Activated CD4-positive, CD25-positive, alpha-beta regulatory T cell treated with anti-CD3 and anti-CD28 coated beads, Interleukin-2, amount 50 U/mL, for 72 hours (primary cell): Measurements from ENCODE around the gene JAZF1.
"Not testable (repeated sequence)": the region's sequence is repeated elsewhere in the genome, so short reads cannot be mapped to it uniquely, and the experiment has no call there.

Experiments used
- DNase-seq: peaks from one replicate; pipeline ENCODE4 v3.0.0; 2021

The JAZF1 gene

DNA sequence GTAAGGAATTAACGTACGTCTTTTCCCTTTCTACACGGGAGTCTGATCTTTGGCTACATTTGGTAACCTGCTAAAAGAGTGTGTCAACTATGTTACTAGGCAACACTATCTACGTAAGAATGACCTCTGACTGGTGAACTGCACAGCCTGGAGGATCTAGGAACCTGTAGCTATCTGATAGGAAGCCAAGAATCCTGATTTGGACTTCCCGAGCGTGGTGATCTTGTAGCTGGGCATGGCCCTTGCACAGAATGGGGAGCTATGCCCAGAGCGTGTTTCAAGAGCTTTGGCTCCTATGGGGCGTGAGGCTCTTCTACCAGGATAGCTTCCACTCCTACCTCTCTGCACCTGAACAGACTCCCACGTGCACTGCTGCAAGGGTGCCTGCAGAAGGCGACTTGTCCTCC is 283.2 kb downstream of the JAZF1 start:
- no peak for DNase-seq

DNA sequence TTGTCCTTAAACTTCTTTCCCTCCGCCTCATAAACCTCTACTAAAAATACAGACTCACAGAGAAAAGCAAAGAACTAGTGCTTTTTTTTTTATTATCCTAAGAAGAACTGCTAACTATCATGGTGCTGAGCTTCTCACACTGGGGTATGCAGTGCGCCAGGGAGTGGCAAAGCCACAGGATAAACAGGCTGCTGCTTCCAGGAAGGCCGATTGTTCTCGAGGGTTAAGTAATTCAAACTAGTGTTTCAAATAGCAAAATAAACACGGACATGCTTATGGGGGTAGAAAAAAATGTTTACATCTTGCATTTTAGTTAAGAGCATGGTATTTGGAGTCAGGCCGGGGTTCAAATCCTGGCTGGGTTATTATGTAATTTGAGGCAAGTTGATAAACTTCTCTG is 283.6 kb downstream of the JAZF1 start:
- DNase-seq, result no peak

DNA sequence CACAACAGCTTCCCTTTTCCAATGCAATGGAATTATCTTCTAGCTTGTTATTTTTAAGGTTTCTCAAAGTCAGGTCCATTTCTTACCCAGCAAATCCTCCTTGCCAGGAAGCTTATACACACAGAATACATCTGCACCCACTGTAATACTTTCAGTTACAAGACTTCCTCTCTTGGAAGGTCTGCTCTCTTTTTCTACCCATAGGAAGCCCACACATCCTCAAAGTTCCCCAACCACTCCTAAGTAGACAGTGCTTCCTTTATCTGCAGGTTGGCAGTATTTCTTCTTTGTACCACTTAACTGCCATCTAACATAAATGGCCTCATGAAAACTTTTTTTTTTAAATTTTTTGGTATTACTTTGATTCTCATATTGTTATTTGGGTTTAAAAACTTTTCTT is 285.0 kb downstream of the JAZF1 start:
- no peak for DNase-seq

DNA sequence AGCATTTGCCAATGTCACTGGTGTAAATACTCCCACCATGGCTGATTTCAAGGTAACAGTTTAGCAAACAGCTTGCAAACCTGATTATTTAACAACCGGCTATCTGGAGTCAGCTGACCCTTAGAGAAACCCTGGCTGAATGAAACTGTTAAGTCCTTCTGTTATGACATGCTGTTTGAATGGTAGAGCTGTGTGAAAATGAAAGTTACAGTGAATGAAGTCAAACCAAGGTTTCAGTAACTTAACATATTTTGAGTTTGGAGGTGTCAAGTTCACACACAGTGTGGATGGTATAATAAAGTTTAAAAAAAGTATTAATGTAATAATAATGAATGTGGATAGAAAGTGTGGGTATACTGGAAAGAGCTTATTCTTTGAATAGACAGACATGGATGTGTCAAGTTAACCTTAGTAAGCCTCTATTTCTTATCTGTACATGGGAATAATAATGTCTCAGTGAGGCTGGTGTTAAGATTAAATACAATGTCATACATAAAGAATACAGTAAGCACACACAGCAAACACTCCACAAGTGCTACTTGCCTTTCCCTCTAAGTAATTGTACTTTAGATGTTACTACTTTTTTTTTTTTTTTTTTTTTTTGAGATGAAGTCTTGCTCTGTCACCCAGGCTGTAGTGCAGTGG is 290.3 kb downstream of the JAZF1 start:
- no peak for DNase-seq

DNA sequence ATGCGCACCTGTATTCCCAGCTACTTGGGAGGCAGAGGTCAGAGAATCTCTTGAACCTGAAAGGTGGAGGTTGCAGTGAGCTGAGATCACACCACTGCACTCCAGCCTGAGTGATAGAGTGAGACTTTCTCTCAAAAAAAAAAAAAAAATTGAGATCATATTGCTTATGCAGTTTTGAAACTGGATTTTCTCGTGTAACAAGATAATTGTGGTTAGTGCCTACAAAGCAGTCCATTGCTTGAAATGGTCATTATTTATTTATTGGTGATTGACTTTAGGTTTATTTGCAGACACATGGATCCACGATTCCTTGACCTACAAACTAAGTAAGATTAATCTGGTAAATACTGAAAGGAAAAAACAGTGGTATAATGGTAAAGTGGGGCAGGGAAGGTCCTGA is 290.8 kb downstream of the JAZF1 start:
- no peak for DNase-seq

DNA sequence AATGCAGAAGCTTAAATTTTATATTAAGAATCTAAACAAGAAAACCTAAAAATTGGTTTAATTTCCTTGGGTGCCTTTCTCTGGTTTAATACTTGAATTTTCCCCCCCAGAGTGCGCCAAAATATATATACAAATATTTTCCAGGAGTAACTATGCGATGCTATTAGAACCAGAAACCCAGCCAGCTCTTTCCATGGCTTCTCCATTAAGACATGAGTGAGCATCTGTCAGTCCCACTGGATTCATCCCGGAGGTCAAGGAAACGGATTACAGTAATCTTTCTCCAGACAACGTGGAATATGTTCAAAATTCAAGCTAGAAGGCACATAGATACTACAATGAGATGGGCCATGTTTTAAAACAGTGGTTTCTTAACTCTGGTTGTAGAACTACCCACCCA is 291.9 kb downstream of the JAZF1 start:
- no peak for DNase-seq

DNA sequence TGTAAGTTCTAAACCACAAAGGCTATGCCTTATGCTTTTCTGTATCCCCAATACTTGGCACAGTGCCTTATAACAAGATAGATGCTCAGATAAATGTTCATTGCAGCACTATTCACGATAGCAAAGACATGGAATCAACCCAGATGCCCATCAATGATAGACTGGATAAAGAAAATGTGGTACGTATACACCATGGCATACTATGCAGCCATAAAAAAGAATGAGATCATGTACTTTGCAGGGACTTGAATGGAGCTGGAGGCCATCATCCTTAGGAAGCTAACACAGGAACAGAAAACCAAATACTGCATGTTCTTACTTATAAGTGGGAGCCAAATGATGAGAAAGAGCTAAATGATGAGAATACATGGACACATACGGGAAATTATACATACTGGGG is 293.9 kb downstream of the JAZF1 start:
- DNase-seq, result not testable (repeated sequence)

DNA sequence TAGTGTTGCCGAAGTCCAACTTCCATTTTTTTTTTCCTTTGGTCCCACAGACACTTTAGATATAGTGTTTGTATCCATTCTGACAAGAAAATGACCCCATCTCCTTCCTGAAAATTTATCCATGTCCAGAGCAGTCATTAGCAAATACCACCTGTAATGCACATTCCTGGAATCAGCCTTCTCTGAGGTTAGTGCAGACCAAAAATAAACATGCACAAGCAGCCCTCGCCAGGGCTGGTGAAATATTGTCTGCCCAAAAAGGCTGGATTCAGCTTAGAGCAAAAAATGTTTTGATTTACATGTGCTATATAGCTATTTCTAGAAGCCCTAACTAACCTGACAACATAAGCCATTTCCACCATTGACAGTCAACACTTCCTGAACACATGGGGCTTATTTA is 294.9 kb downstream of the JAZF1 start:
- DNase-seq, result no peak

DNA sequence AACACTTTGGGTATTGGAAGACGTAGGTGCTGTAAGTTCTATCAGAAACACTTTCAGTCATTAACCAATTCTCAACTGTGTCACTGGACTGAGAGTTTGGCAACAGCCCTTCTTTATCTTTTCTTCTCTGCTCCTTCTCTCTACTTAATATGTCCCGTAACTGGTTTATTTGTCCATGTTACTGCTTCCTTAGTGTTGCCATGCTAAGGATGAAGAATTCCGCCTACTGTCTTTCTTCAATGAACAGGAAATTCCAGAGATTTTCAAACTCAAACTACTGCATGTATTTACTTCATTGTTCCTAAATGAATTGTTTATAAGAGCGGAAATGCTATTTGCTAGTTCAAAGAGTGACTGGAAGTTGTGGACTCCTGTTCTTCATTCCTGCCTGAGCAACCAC is 296.9 kb downstream of the JAZF1 start:
- no peak for DNase-seq

DNA sequence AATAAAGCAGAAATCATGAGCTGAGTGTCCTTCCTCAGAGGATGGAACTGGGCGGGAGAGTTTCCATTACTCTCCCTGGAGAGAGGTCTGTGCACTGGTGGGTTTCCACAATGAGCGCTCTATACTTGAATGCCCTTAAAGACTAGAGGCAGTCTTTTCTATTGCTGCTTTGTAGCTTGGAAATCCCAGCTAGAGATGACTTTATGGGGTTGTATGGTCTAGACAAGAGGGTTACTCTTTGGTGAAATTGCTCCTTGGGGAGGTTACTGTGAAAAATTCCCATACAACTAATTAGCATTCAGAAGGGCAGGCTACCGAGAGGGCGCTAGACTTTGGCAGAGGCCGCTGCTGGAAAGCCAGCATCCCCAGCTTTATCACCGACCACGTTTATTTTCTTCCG is 303.8 kb downstream of the JAZF1 start:
- DNase-seq, result no peak

DNA sequence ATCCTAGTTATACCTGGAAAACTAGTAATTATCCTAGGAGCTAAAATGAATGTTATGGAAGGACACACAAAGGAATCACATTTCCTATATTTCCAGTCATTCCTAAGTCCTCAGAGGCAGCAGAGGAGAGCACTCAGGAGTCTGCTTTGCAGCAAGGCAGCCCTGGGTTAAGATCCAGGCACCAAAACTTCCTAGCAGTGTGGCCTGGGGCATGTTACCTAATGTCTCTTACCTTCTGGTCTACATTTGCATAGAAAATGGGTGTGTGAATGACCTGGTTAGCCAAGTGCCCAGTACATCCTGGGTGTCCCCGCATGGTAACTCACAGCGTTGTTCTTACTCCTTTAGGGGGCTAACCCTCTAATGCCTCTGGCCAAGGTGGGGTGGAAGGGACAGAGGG is 304.8 kb downstream of the JAZF1 start:
- DNase-seq, result no peak

DNA sequence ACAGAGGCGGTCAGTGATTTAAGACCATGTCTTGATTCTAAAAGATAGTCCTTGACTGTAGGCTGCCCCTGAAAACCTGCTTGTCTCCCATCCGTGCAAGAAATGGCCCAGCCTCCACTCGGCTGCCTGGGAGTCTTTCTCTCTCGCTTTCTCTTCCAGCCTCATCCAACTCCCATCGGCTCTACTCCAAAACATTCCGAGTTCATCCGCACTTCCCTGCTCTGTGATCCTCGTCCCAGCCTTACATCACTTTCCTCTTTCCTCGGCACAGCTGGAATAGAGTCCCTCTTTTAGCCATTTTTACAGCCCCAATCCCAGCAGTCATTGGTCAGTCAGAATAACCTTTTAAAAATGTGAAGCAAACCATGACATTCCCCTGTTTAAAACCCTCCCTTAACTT is 305.5 kb downstream of the JAZF1 start:
- DNase-seq, result no peak

DNA sequence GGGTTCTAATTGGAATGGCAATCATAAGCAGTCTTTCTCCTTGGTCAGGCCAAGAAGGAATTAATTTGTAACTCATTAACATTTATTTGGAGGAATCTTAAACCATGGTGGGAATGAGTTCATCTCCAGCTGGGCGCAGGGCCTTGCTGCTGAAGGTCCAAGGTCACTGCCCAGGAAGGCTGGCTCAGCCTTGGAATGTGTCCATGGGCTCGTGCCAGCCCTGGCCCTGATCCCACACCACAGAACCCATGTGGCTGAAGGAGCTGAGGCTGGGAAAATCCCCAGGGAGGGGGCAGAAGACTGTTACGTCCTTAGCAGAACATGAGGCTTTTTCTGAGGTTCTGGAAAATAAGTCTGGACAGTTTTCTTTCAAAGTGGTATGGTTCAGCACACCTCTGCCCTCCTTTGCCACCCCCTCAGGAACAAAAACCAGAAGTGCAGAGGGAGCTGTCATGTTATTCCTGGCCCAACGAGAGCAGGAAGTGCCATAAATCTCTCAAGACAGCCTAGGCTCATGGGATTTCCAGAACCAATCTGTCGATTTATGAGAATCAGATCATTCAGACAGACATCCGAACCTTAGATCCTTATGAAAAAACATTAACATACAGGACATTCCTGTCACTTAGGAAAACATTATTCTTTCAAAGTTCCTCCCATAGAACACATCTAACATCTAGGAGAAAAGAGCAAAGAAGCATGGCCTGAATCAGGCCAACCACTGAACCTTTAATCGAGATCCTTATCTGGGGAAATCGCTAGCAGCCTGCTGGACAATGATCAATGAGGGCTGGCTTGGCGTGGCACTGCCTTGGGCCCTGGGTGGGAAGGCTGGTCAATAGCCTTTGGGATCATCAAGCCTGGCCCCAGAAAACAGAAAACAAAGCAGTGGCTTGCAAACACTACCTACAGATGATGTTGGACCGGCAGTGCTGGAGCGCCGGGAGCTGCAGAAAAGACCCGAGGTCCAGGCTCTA is 306.3 kb downstream of the JAZF1 start:
- no peak for DNase-seq

DNA sequence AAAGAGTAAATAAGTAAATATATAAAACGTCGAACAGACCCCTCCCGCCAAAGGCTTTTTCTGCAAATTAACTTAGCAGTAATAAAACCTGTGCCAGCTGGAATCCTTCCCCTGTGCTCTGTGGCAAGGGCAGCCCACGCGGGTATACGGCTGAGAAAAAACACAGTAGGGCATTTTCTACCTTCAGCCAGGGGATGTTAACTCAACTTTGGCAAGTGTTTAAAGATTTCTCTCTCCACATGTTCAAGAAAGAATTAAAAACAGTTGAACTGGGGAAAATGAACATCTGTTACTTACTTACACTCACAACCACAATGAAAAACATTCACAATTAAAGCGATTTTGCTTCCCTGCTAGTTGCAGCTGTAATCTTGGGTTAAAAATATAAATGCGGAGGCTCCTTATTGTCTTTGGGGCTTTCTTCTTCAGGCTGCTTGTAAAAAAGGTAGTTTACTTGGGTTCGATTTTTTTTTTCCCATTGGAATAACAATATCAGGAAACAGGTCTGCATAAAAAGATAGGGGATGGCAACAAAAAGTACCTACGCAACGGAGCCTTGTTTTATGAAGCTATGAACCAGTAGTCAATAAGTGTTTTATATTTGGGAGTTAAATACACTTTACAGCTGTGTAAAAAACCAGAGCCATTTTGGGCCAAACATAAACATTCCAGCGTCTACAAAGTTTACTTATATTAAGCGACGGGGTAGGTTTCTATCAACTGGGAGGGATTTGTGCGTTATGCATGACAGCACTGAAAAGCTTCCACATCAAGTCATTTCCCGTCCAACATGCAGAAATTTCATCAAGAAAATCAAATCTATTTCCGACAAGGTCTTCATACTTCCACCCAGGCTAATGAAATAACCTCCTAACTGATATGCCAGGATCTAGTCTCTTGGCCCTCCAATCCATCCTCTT is 308.0 kb downstream of the JAZF1 start:
- DNase-seq, result no peak

DNA sequence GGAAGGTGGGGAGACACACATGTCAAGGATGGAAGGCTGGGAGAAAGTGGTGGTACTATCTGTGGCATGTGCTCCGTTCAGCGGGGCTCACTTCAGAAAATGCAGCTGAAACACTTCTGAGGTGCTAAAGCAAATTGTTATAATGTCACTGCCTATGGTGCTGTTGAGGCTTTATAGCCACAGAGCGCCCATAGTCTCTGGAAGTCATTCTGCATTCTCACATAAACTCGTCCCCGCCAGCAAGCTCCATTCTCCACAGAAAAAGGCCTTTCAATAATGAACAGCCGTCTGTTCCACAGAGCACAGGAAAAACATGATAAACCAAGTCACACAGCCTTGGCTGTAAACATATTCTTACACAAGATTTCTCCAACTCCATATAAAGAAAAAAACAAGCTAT is 308.7 kb downstream of the JAZF1 start:
- no peak for DNase-seq

DNA sequence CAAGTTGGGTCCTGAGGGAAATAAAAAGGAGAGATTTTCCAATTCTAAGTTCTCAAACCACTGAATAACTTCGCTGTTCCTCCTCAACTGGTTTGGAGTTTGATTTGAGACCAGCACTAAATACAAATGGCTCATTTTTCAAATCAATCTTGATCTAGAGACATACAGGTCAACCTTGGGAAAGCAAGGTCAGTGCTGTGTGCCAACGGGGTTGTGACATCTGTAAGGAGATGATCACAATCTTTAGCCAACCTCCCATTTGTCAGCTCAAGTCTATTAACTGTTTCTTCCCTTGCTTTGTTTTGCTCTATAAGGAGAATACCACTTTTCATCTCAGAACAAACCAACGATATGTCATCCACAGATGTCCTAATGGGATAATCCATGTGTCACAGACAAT is 309.5 kb downstream of the JAZF1 start:
- no peak for DNase-seq

DNA sequence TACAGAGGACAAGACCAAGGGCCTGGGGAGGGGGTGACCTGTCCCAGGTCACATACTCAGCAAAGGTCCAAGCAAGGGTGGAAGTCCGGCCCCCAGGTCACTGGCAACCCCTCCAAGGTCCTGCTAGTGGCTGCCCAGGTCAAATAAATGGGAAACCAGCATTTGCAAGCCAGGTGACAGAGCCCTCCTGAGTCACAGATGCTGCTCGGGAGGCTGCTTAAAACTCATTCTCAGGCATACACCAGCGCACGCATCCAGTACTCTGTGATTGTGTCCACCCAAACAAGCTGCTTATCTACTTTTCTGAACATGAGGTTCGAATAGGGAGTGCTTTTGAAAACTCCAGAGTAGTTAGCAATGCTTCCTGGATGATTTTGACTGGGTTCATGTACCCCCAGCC is 310.0 kb downstream of the JAZF1 start:
- DNase-seq, result no peak

DNA sequence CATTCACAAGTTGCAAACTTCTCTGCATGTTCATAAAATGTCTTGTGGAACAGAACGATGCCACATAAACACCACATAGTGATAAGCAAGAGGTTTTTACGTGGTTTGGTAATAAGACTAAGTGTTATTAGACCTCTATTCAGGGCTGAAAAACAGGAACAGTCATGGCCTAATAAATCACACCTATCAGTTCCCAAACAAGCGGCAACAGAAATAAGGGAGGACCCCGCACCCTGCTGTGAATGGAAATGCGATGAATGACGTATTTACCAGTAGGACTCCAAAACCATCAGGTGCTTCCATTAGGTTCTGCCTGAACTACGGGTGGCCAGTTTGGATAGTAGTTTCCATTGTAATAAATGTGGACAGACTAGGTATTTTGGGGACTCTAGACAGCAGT is 311.5 kb downstream of the JAZF1 start:
- DNase-seq, result no peak

DNA sequence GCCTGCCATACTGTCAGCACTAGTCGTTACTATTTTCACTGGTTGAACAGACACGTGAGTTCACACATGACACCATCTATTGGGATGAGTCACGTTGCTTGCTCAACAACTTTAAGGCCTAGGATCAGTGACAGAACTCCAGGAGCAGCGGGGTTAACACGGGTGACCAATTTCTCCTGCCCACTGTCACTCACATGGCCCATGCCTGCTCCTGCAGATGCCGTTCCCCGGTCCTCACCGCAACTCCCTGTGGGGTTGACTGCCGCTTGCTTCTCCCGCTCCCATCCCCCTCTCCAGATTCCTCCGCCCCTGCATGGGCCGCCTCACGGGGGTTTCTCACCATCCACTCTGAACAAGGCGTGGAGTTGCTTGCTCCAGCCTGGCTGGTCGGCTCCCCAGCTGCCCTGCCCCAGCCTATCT is 312.5 kb downstream of the JAZF1 start:
- no peak for DNase-seq

DNA sequence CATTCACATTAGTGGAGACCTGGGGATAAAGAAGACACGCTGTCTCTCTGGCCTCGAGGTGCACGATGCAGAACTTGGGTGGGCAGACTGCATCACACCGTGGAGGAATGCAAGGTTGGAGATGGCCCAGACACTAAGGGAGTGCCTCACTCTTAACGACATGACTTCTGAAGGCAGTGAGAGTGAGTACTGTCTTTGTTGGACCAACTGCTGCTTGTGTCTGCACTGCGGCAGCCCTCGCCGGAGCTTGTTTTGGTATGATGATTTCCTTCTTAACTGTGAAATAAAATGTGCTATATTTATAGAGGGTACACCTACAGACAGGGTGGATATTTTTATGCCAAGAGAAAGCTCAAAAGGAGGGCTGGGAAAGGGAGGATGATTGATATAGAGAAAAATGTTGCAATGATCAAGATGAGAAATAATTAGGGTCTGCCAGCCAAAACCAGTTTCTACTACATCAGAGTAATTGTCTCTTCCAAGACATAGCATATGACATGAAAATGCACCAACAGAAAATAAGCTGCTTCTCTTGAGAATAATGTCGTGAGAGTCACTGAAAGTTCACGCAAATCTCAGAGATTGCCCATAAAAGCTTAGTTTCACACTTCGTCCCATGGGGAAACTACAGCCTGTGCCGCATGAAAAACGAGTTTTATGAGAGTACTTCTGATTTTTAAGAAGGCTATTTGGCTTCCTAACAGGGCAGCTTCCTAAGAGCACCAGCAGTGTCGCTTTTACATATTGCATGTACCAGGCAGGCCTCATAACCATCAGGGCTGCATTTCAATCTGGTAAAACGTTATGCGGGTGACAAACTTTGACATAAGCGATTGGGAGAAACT is 313.5 kb downstream of the JAZF1 start:
- no peak for DNase-seq

DNA sequence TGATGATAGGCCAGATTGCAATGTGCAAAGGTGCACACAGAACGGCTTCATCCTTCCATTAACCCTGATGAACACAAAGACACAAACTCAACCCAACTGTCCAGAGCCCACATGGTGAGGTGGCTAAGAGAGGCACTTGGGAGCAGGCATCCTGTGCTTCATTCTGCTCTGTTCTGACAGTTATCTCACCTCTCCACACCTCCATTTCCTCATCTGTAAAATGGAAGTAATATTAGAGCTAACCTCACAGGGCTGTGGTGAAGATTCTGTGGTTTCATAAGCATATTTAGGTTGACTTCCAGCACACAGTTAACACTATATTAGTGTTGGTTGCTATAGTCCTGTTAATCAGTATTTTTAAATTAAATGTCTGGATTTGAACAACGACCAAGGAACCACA is 314.3 kb downstream of the JAZF1 start:
- DNase-seq, result no peak

DNA sequence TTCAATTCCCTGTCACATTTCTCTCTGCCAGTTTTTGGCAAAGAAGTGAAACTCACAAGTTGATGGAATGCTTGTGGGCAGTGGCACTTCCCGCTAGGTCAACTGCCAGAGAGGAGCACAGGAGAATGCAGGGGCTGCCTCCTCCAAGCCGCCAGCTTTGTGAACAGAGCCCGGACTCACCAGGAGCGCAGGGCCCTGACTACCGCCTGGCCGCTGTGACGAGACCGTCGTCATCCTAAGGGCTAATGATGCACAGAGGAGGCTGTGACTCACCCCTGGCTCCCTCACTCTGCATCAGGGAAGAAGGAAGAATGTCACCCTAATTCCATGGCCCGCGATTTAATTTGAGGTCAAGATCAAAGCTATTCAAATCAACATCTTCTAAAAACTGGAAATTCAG is 316.7 kb downstream of the JAZF1 start:
- DNase-seq, result no peak
